SK-N-SH (cell line): ENCODE measurements around the gene ZNF827. TPM values are rescaled to one million over a fixed set of nuclear protein-coding genes. Genes with fewer than 3 reads are reported as not detected.

Source experiments
- CTCF ChIA-PET: fragments of 300-600, 350-600 bp; formaldehyde crosslinking; extraction: SDS; loops from one replicate; lab custom pipeline; 2021; lab: Yijun Ruan, JAX
- POLR2A ChIA-PET: fragments of 350-600 bp; sonication (Branson Sonifier 250); formaldehyde crosslinking; extraction: SDS; loops from one replicate; lab custom pipeline; 2020; ENCODE audit warnings: antibody characterized with exemption, inconsistent platforms; lab: Yijun Ruan, JAX
- DNase-seq: peaks from one replicate; pipeline ENCODE4 v3.0.0; 2012
- H2AFZ ChIP-seq: fragments of 200-600 bp; sonication (generic); 2 replicates; pipeline ENCODE4 v1.8.1; 2016; ENCODE audit warnings: antibody characterized with exemption, mild to moderate bottlenecking, low read depth
- H3F3A ChIP-seq: fragments of 200-600 bp; sonication (generic); replicated peaks from 2 replicates; pipeline ENCODE3; 2016; ENCODE audit warnings: antibody characterized with exemption, mild to moderate bottlenecking; ENCODE audit not compliant: insufficient read depth
- H3K27ac ChIP-seq, 2 experiments: fragments of 200-500 bp in 1 of 2; fragments of 200-600 bp in 1 of 2; sonication (Bioruptor generic) in 1 of 2; sonication (generic), shearing (Covaris generic) in 1 of 2; 2 replicates each; pipeline versions ENCODE4 v1.5.1 to v1.6.1; 2014 to 2016; ENCODE audit warnings: low read depth in 2 of 2, inconsistent platforms in 1 of 2, low read length in 1 of 2, mild to moderate bottlenecking in 1 of 2, mixed read lengths in 1 of 2
- H3K27me3 ChIP-seq: fragments of 200-600 bp; sonication (generic), shearing (Covaris generic); 2 replicates; pipeline ENCODE4 v1.6.1; 2016; ENCODE audit warnings: mixed run types; ENCODE audit not compliant: insufficient read depth
- H3K36me3 ChIP-seq, 2 experiments: fragments of 200-500 bp in 1 of 2; fragments of 200-600 bp in 1 of 2; sonication (Bioruptor generic) in 1 of 2; sonication (generic) in 1 of 2; replicated peaks in 1 of 2; 2 replicates each; pipeline versions ENCODE3 to v1.5.1; 2014 to 2016; ENCODE audit warnings: low read length in 1 of 2, mild to moderate bottlenecking in 1 of 2; ENCODE audit not compliant: insufficient read depth in 2 of 2, control insufficient read depth in 1 of 2
- H3K4me1 ChIP-seq, 2 experiments: fragments of 200-500 bp in 1 of 2; fragments of 200-600 bp in 1 of 2; sonication (Bioruptor generic) in 1 of 2; sonication (generic), shearing (Covaris generic) in 1 of 2; 2 replicates each; pipeline versions ENCODE4 v1.5.1 to v1.6.1; 2014 to 2016; ENCODE audit warnings: low read depth in 1 of 2, low read length in 1 of 2, mixed run types in 1 of 2; ENCODE audit not compliant: insufficient read depth in 2 of 2, control insufficient read depth in 1 of 2
- H3K4me2 ChIP-seq: fragments of 200-600 bp; sonication (generic), shearing (Covaris generic); 2 replicates; pipeline ENCODE4 v1.6.1; 2017; ENCODE audit warnings: mixed run types
- H3K4me3 ChIP-seq, 2 experiments: fragments of 200-500 bp in 1 of 2; fragments of 200-600 bp in 1 of 2; sonication (Bioruptor generic) in 1 of 2; sonication (generic), shearing (Covaris generic) in 1 of 2; 2 replicates each; pipeline versions ENCODE4 v1.5.1 to v1.8.1; 2014 to 2016; ENCODE audit warnings: low read depth in 2 of 2, inconsistent platforms in 1 of 2, low read length in 1 of 2, mild to moderate bottlenecking in 1 of 2, mixed read lengths in 1 of 2, moderate library complexity in 1 of 2
- H3K79me2 ChIP-seq: fragments of 200-600 bp; sonication (generic); 2 replicates; pipeline ENCODE4 v1.8.1; 2017; ENCODE audit warnings: mild to moderate bottlenecking; ENCODE audit not compliant: insufficient read depth
- H3K9ac ChIP-seq: fragments of 200-600 bp; sonication (generic); 2 replicates; pipeline ENCODE4 v1.6.1; 2017; ENCODE audit warnings: mixed run types
- H3K9me2 ChIP-seq: fragments of 200-600 bp; sonication (generic); 2 replicates; pipeline ENCODE4 v1.6.1; 2017; ENCODE audit warnings: mixed run types
- H3K9me3 ChIP-seq: fragments of 200-600 bp; sonication (generic); 2 replicates; pipeline ENCODE4 v1.6.1; 2017; ENCODE audit warnings: mixed run types, mild to moderate bottlenecking, moderate library complexity
- H4K20me1 ChIP-seq: fragments of 200-600 bp; sonication (generic); 2 replicates; pipeline ENCODE4 v1.6.1; 2017; ENCODE audit warnings: mild to moderate bottlenecking, mixed run types; ENCODE audit not compliant: insufficient read depth
- CTCF ChIP-seq: fragments of 200-600 bp; sonication (generic); IDR thresholded peaks from 2 replicates; pipeline ENCODE4 v1.6.1; 2017; ENCODE audit warnings: antibody characterized with exemption, mild to moderate bottlenecking, moderate library complexity
- ELF1 ChIP-seq: IDR thresholded peaks from 2 replicates; pipeline ENCODE4 v1.4.0; 2012
- EP300 ChIP-seq, 2 experiments: IDR thresholded peaks; 2 replicates each; pipeline versions ENCODE4 v1.4.0 to v1.6.1; 2012; ENCODE audit warnings: borderline replicate concordance in 1 of 2, low read depth in 1 of 2, low read length in 1 of 2
- FOXJ3 ChIP-seq: sonication (generic); formaldehyde crosslinking; IDR thresholded peaks from 2 replicates; pipeline ENCODE4 v1.5.1; 2020; ENCODE audit warnings: mild to moderate bottlenecking, missing genetic modification reagents
- GABPA ChIP-seq: IDR thresholded peaks from 2 replicates; pipeline ENCODE4 v1.4.0; 2012; ENCODE audit warnings: low read depth, mild to moderate bottlenecking
- GATA2 ChIP-seq: sonication (generic); formaldehyde crosslinking; IDR thresholded peaks from 2 replicates; pipeline ENCODE4 v1.5.0; 2020; ENCODE audit warnings: mild to moderate bottlenecking, missing genetic modification reagents
- JUND ChIP-seq: IDR thresholded peaks from 2 replicates; pipeline ENCODE4 v1.4.0; 2012
- MAX ChIP-seq: IDR thresholded peaks from 2 replicates; pipeline ENCODE4 v1.4.0; 2012; ENCODE audit warnings: low read depth
- NFIC ChIP-seq: IDR thresholded peaks from 2 replicates; pipeline ENCODE4 v1.4.0; 2012; ENCODE audit warnings: borderline replicate concordance
- PBX3 ChIP-seq: IDR thresholded peaks from 2 replicates; pipeline ENCODE4; 2012
- RXRA ChIP-seq: IDR thresholded peaks from 2 replicates; pipeline ENCODE4 v1.4.0; 2012; ENCODE audit warnings: low read depth, mild to moderate bottlenecking, borderline replicate concordance
- TAF1 ChIP-seq: IDR thresholded peaks from 2 replicates; pipeline ENCODE4 v1.6.1; 2012; ENCODE audit warnings: low read depth, mild to moderate bottlenecking, low read length, moderate library complexity, borderline replicate concordance
- TCF12 ChIP-seq: IDR thresholded peaks from 2 replicates; pipeline ENCODE4 v1.4.0; 2012
- TEAD4 ChIP-seq: IDR thresholded peaks from 2 replicates; pipeline ENCODE4 v1.4.0; 2012; ENCODE audit warnings: mild to moderate bottlenecking, borderline replicate concordance; ENCODE audit not compliant: insufficient read depth
- USF1 ChIP-seq: IDR thresholded peaks from 2 replicates; pipeline ENCODE4 v1.4.0; 2012; ENCODE audit warnings: low read depth, borderline replicate concordance
- USF2 ChIP-seq: fragments of 150-350 bp; IDR thresholded peaks from 2 replicates; pipeline ENCODE4 v1.6.1; 2017; ENCODE audit warnings: antibody characterized with exemption, low read length, low read depth, borderline replicate concordance
- YY1 ChIP-seq: IDR thresholded peaks from 2 replicates; pipeline ENCODE4 v1.4.0; 2012; ENCODE audit warnings: low read depth, mild to moderate bottlenecking
- ZBTB33 ChIP-seq: IDR thresholded peaks from 2 replicates; pipeline ENCODE4 v1.4.0; 2012; ENCODE audit warnings: low read depth, borderline replicate concordance
- WGBS: methylation state at CpG from one replicate; pipeline ENCODE4 v1.1.6; 2017; ENCODE audit warnings: low lambda C conversion rate; 5-methylcytosine and 5-hydroxymethylcytosine counted together
- polyA plus RNA-seq, 3 experiments: library from polyadenylated mRNA; depleted of rRNA; stranded (reverse); fragments of >200 nt; gene quantifications; 2 replicates each; pipeline ENCODE4 v1.2.3, GENCODE V29; 2012

The ZNF827 gene
- polyA plus RNA-seq, 1 of the 3 experiments (the other 2 are of a cell fraction): 23.2 TPM

GRCh38 chr4:145830699-145831098 is 107.9 kb downstream of the ZNF827 start:
- Histone ChIP-seq H3K9me3 (no peaks in the 10 kb centered on the region), H4K20me1 (no peaks in the 10 kb centered on the region), H3K36me3 (peaks cover 11 to 25% of the 10 kb centered on the region in 2 experiments), H3K4me1 (no peaks in the 10 kb centered on the region; a peak in 1 of 4 replicates), H3K4me3 (no peak overlapping the region), H2AFZ (no peak overlapping the region), H3K9ac (no peak overlapping the region), H3K27me3 (no peaks in the 10 kb centered on the region), H3K9me2 (no peaks in the 10 kb centered on the region), H3F3A (no peaks in the 10 kb centered on the region), H3K27ac (no peak overlapping the region), H3K4me2 (no peak overlapping the region), H3K79me2 (no peaks in the 10 kb centered on the region)
- WGBS: 97% methylated on average over 3 of the region's 3 CpGs
- POLR2A ChIA-PET: no interaction called here
- DNase-seq: no peak
- TF ChIP-seq FOXJ3 (CRISPR knock-in tag) (no peak), TAF1 (no peak), JUND (no peak), TCF12 (no peak), RXRA (no peak), ELF1 (no peak), GABPA (no peak), EP300 (IDR thresholded peaks at IDR 0.05; ENCODE audit: borderline replicate concordance in 1 of 2, low read depth in 1 of 2, low read length in 1 of 2) (no peak), MAX (no peak), USF1 (no peak), TEAD4 (no peak), YY1 (no peak), USF2 (no peak), PBX3 (no peak), CTCF (no peak), NFIC (no peak), GATA2 (CRISPR knock-in tag) (no peak), ZBTB33 (no peak)
- CTCF ChIA-PET: no interaction called here
